Suppressor macrophage treated with lipopolysaccharide for 1 hour (primary cell): ENCODE measurements around the gene LINGO1.

Experiments
- DNase-seq, 3 donors: peaks; one replicate each; pipeline ENCODE4 v3.0.0-alpha.2; 2020 to 2022

The LINGO1 gene

GRCh38 chr15:77630956-77631744 lies 1.6 kb downstream of the LINGO1 start:
- no peak for DNase-seq

GRCh38 chr15:77630056-77630455 lies 2.7 kb downstream of the LINGO1 start:
- no peak for DNase-seq

GRCh38 chr15:77629070-77630030 lies 3.4 kb downstream of the LINGO1 start:
- no peak for DNase-seq

GRCh38 chr15:77628010-77628409 lies 4.7 kb downstream of the LINGO1 start:
- no peak for DNase-seq

GRCh38 chr15:77627581-77627980 lies 5.1 kb downstream of the LINGO1 start:
- no peak for DNase-seq

GRCh38 chr15:77627067-77627466 lies 5.6 kb downstream of the LINGO1 start:
- DNase-seq, result no peak

- DNase-seq, result no peak
These were observed 6.7 kb downstream of the LINGO1 start for GRCh38 chr15:77626002-77626401.

GRCh38 chr15:77625376-77625775 lies 7.3 kb downstream of the LINGO1 start:
- no peak for DNase-seq

- no peak for DNase-seq
These were observed 7.8 kb downstream of the LINGO1 start for GRCh38 chr15:77624868-77625267.

GRCh38 chr15:77623755-77624524 lies 8.8 kb downstream of the LINGO1 start:
- DNase-seq, result no peak

GRCh38 chr15:77622934-77623754 lies 9.6 kb downstream of the LINGO1 start:
- no peak for DNase-seq

- DNase-seq, result no peak
These were observed 10.3 kb downstream of the LINGO1 start for GRCh38 chr15:77622209-77622933.

- DNase-seq, result no peak
These were observed 10.9 kb downstream of the LINGO1 start for GRCh38 chr15:77621847-77622208.

GRCh38 chr15:77620960-77621647 lies 11.6 kb downstream of the LINGO1 start:
- no peak for DNase-seq

GRCh38 chr15:77620297-77620696 lies 12.4 kb downstream of the LINGO1 start:
- DNase-seq, result no peak

- DNase-seq, result no peak
These were observed 12.8 kb downstream of the LINGO1 start for GRCh38 chr15:77619883-77620282.

- DNase-seq, result peak; percentile 42 to 66 (median 46)
These were observed 15.1 kb downstream of the LINGO1 start for GRCh38 chr15:77617476-77618230.

GRCh38 chr15:77616072-77616471 lies 16.6 kb downstream of the LINGO1 start:
- DNase-seq, result no peak

GRCh38 chr15:77615472-77615871 lies 17.2 kb downstream of the LINGO1 start:
- DNase-seq, result no peak

GRCh38 chr15:77614251-77614806 lies 18.4 kb downstream of the LINGO1 start:
- DNase-seq, result no peak
